ENCODE data around the gene GRAP. TPM values are rescaled to one million over a fixed set of nuclear protein-coding genes. Genes with fewer than 3 reads are reported as not detected.
A peak's percentile ranks its signal among the peaks of the same experiment; 100 is the strongest.
"Not testable (repeated sequence)": the region's sequence is repeated elsewhere in the genome, so short reads cannot be mapped to it uniquely, and the experiment has no call there.

GRAP gene
- total RNA-seq, 2 experiments from 2014 or later = 8.1 to 9.1 TPM

GRCh38 chr17:19062718-19063325 lies 16.1 kb upstream of the GRAP start:
- H3K27ac Mint-ChIP-seq; H3K4me1 Mint-ChIP-seq (ENCODE audit: low read depth); H3K36me3 Mint-ChIP-seq (ENCODE audit: low read depth); H3K27me3 Mint-ChIP-seq (ENCODE audit: low read depth); CTCF ChIA-PET; intact Hi-C loops (cut with micrococcal nuclease); H3K9me3 Mint-ChIP-seq; H3K4me3 Mint-ChIP-seq; DNase-seq: not testable (repeated sequence)

DNA sequence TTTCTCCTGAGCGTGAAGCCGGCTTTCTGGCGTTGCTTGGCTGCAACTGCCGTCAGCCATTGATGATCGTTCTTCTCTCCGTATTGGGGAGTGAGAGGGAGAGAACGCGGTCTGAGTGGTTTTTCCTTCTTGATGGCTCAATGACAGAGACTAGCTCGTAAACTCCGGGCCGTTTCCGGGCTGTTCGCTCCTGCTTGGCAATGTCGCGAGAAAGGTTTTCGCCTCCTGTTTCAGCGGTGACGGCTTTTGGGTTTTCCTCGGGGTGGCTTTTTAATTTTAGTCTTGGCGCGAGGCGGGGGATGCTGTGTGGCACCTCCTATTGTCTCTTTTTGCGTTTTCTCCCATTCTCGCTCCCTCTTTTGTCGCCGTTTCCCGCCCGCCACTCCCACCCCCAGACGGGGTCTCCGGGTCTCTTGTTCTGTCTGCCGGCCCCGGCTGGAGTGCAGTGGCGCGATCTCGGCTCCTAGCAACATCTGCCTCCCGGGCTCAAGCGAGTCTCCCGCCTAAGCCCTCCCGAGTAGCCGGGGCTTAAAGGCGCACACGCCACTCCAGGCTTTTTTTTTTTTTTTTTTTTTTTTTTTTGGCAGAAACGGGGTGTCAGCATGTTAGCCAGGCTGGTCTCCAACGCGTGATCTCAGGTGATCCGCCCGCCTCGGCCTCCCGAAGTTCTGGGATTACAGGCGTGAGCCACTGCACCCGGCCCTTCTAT lies 15.4 kb upstream of the GRAP start:
- H3K4me3 Mint-ChIP-seq; H3K36me3 Mint-ChIP-seq (ENCODE audit: low read depth); CTCF ChIA-PET; H3K4me1 Mint-ChIP-seq (ENCODE audit: low read depth); H3K9me3 Mint-ChIP-seq; H3K27me3 Mint-ChIP-seq (ENCODE audit: low read depth); intact Hi-C loops (cut with micrococcal nuclease): not testable (repeated sequence)
- DNase-seq = peak; percentile 79
- H3K27ac Mint-ChIP-seq = peak overlapping the region; percentile 30

GRCh38 chr17:19055447-19055846 lies 8.7 kb upstream of the GRAP start:
- CTCF ChIA-PET; H3K4me3 Mint-ChIP-seq; H3K9me3 Mint-ChIP-seq; H3K36me3 Mint-ChIP-seq (ENCODE audit: low read depth); intact Hi-C loops (cut with micrococcal nuclease); DNase-seq; H3K27me3 Mint-ChIP-seq (ENCODE audit: low read depth); H3K4me1 Mint-ChIP-seq (ENCODE audit: low read depth); H3K27ac Mint-ChIP-seq: not testable (repeated sequence)

DNA sequence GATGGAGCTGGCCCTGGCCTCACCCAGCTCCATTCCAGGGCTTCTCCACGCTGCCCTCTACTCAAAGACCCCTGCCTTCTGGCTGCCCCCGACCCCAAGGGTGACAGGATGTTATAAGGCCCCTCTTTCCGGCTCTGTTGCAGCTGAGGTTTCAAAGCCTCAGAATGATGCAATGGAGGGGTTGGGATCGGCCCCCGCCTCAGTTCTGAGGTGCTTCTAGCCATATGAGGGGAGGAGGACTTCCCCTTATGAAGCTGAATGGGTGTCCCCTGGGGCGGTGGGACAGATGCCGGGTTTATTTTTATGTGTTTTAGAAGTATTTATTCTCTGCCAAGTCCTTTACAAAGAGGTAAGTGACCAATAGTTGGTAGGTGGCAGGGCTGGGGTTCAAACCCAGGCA lies 2.1 kb upstream of the GRAP start:
- H3K4me3 Mint-ChIP-seq; H3K36me3 Mint-ChIP-seq (ENCODE audit: low read depth); H3K27me3 Mint-ChIP-seq (ENCODE audit: low read depth); H3K4me1 Mint-ChIP-seq (ENCODE audit: low read depth); H3K27ac Mint-ChIP-seq; CTCF ChIA-PET; H3K9me3 Mint-ChIP-seq; intact Hi-C loops (cut with micrococcal nuclease): not testable (repeated sequence)
- peak; percentile 4 for DNase-seq

DNA sequence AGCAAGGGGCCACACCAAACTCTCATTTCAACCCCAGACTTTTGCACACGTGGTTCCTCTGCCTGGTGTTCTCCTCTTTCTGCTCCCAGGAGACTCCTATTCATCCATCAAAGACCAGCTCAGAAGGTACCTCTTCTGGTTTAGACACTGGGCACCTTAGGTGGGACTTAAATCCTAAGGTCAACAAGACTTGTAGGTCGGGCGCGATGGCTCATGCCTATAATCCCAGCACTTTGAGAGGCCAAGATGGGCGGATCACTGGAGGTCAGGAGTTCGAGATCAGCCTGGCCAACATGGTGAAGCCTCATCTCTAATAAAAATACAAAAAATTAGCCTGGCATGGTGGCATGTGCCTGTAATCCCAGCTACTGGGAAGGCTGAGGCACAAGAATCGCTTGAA lies 753 bp upstream of the GRAP start:
- H3K4me1 Mint-ChIP-seq (ENCODE audit: low read depth); H3K9me3 Mint-ChIP-seq; H3K4me3 Mint-ChIP-seq; H3K27me3 Mint-ChIP-seq (ENCODE audit: low read depth); H3K27ac Mint-ChIP-seq; intact Hi-C loops (cut with micrococcal nuclease); CTCF ChIA-PET; H3K36me3 Mint-ChIP-seq (ENCODE audit: low read depth): not testable (repeated sequence)
- DNase-seq = peak; percentile 3

DNA sequence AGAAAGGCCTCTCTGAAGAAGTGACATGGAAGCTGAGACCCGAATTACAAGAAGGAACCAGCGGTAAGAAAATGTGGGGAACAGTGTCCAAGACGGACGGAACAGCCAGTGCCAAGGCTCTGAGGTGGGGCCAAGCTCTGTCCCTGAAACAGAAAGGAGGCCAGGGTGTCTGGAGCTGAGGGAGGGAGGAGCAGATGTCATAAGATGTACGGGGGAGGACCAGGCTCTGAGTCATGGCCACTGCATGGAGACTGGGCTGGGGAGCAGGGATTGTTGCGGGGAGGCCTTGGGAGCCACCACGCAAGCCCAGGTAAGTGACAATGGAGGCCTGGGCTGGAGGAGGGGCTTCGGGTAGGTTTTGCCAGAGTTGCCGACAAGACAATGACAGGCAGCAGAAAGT lies 2.1 kb downstream of the GRAP start:
- H3K27ac Mint-ChIP-seq; H3K4me1 Mint-ChIP-seq (ENCODE audit: low read depth); DNase-seq; H3K9me3 Mint-ChIP-seq; CTCF ChIA-PET; H3K4me3 Mint-ChIP-seq; H3K27me3 Mint-ChIP-seq (ENCODE audit: low read depth); H3K36me3 Mint-ChIP-seq (ENCODE audit: low read depth); intact Hi-C loops (cut with micrococcal nuclease): not testable (repeated sequence)

- H3K36me3 Mint-ChIP-seq (ENCODE audit: low read depth); H3K27me3 Mint-ChIP-seq (ENCODE audit: low read depth); H3K4me3 Mint-ChIP-seq; H3K9me3 Mint-ChIP-seq; DNase-seq; H3K27ac Mint-ChIP-seq; intact Hi-C loops (cut with micrococcal nuclease); CTCF ChIA-PET; H3K4me1 Mint-ChIP-seq (ENCODE audit: low read depth): not testable (repeated sequence)
Observed at GRCh38 chr17:19043032-19043431, 3.7 kb downstream of the GRAP start.

DNA sequence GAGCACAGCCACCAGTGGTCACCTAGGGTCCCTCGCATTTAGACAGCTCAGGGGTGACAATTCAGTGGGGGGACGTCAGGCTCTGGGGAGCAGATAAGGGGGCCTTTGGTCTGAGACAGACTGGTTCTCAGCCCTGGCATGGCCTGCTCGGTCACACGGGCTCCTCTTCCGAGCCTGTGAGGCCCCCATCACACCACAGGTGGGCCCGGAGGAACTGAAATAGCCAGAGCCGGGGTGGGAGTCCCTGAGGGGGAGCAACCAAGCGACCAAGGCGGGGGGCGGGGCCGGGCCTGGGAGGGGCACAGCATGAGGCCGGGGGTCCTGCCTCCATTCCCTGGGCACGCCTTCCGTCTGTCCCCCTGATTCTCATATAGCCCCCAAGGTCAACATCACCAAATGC lies 4.4 kb downstream of the GRAP start:
- H3K36me3 Mint-ChIP-seq (ENCODE audit: low read depth); H3K27me3 Mint-ChIP-seq (ENCODE audit: low read depth); intact Hi-C loops (cut with micrococcal nuclease); H3K4me3 Mint-ChIP-seq; H3K27ac Mint-ChIP-seq; DNase-seq; H3K9me3 Mint-ChIP-seq; CTCF ChIA-PET; H3K4me1 Mint-ChIP-seq (ENCODE audit: low read depth): not testable (repeated sequence)

DNA sequence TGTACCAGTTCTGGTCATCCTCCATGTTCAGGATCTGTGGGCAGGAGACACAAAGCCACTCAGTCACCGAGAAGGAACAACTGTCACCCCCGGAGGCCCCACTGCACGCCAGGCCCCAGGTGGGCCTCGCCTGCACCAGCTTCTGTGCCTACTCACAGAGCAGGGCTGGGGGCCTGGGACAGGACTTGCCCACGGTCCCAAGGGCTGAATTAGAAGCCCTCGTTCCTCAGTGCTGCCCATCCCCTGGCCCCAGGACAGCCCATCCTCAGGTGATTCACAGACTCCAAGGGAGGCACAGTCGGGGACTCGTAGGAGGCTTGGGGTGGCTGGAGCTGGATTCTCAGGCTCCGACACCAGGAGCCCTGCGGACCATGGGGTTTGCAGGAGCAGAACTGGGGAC lies 4.9 kb downstream of the GRAP start:
- H3K27ac Mint-ChIP-seq; DNase-seq; H3K9me3 Mint-ChIP-seq; H3K4me3 Mint-ChIP-seq; H3K27me3 Mint-ChIP-seq (ENCODE audit: low read depth); H3K4me1 Mint-ChIP-seq (ENCODE audit: low read depth); intact Hi-C loops (cut with micrococcal nuclease); H3K36me3 Mint-ChIP-seq (ENCODE audit: low read depth); CTCF ChIA-PET: not testable (repeated sequence)

DNA sequence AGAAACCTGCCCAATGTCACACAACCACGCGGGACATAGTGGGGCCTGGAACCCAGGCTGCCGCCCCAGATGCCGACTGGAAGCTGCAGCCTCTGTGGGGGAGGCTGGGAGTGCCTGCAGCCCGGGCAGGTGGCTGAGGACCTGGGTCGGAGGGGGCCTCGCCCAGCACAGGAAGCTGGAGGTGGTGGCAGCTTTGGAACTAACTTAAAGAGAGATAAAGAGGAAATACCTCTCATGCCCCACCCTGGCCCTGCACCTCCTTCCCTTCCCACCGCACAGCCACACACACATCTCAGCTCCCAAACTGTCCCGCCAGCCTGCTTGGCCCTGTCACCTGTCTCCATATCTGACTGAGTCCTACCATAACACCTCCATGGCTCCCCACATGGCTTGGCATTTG lies 6.4 kb downstream of the GRAP start:
- DNase-seq; intact Hi-C loops (cut with micrococcal nuclease); H3K27me3 Mint-ChIP-seq (ENCODE audit: low read depth); H3K4me3 Mint-ChIP-seq; CTCF ChIA-PET; H3K36me3 Mint-ChIP-seq (ENCODE audit: low read depth); H3K9me3 Mint-ChIP-seq; H3K27ac Mint-ChIP-seq; H3K4me1 Mint-ChIP-seq (ENCODE audit: low read depth): not testable (repeated sequence)

GRCh38 chr17:19038730-19039129 lies 8.0 kb downstream of the GRAP start:
- H3K36me3 Mint-ChIP-seq (ENCODE audit: low read depth); CTCF ChIA-PET; H3K27ac Mint-ChIP-seq; H3K27me3 Mint-ChIP-seq (ENCODE audit: low read depth); H3K4me1 Mint-ChIP-seq (ENCODE audit: low read depth); H3K9me3 Mint-ChIP-seq; DNase-seq; intact Hi-C loops (cut with micrococcal nuclease); H3K4me3 Mint-ChIP-seq: not testable (repeated sequence)

DNA sequence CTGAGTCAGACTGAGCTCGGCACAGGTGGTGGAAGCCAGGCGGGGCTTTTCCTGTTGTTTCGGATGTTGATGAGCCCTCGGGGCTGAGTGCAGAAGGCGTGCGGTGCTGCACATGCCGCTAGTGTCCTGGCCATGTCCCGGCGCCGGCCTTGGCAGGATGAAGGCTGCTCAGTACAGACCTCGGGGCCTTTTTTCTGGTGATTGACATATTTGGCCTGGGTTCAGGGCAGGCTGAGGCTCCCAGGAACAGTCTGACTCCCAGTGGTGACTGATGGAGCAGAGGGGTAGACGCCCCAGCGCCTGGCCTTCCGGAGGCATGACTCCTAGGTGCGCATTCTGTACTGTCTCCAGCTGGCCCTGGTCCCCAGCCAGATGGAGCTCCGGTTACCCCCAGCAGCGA lies 8.8 kb downstream of the GRAP start:
- H3K27me3 Mint-ChIP-seq (ENCODE audit: low read depth); DNase-seq; CTCF ChIA-PET; H3K4me3 Mint-ChIP-seq; intact Hi-C loops (cut with micrococcal nuclease); H3K27ac Mint-ChIP-seq; H3K4me1 Mint-ChIP-seq (ENCODE audit: low read depth); H3K36me3 Mint-ChIP-seq (ENCODE audit: low read depth); H3K9me3 Mint-ChIP-seq: not testable (repeated sequence)

DNA sequence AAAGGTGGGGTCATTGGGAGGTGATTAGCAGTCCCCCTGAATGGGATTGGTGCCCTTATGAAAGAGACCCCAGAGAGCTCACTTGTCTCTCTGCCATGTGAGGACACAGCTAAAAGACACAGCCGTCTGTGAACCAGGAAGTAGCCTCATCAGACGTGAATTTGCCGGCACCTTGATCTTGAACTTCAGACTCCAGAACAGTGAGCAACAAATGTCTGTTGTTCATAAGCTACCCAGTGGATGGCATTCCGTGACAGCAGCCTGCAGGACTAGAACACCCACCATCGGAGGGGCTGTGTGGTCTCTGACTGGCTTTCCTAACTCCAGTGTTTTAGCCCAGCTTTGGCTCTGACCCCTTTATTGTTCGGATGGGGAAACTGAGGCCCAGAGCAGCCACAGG lies 9.2 kb downstream of the GRAP start:
- H3K27ac Mint-ChIP-seq; H3K4me1 Mint-ChIP-seq (ENCODE audit: low read depth); CTCF ChIA-PET; intact Hi-C loops (cut with micrococcal nuclease); H3K4me3 Mint-ChIP-seq; DNase-seq; H3K36me3 Mint-ChIP-seq (ENCODE audit: low read depth); H3K27me3 Mint-ChIP-seq (ENCODE audit: low read depth); H3K9me3 Mint-ChIP-seq: not testable (repeated sequence)
